Measurements from ENCODE around the gene TTLL4.
"Not testable (repeated sequence)": the region's sequence is repeated elsewhere in the genome, so short reads cannot be mapped to it uniquely, and the experiment has no call there.

Gene TTLL4

DNA sequence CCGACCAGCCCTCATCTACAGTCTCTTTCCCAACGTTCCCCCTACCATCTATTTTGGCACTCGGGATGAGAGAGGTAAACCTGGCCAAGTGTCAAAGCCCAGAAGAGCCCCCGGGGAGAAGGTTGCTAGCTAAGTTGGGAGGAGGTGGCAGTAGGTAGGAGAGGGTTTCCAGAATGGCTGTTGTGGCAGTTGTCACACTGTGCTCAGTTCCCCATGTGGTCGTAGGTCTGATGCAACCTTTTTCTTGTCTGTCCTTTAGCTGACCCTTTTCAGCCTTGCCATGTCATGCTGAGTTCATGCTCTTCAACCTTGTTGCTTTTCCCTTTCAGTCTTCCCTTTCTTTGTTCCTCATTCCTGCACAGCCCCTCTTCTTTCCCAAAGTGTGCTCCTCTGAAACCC lies 34.5 kb downstream of the TTLL4 start:
- DNase-seq (ENCODE audit: low spot score), result no peak

- DNase-seq (ENCODE audit: low spot score), result no peak
Observed at GRCh38 chr2:218745559-218746469, 35.2 kb downstream of the TTLL4 start.

DNA sequence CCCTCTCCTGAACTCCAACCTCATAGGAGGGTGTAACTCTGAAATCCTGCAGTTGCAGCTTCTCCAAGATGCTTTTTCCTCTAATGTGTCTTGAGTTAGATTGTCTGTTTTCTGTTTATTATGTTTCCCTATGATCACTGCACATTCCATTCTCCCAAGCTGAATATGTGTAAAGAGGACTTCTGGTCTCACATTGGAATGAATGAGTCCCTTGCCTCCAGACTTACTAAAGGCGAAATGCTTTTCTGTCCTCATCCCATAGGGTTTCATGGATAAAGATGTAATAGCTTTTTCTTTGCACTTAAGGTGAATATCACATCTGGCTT lies 35.8 kb downstream of the TTLL4 start:
- DNase-seq (ENCODE audit: low spot score), result no peak

DNA sequence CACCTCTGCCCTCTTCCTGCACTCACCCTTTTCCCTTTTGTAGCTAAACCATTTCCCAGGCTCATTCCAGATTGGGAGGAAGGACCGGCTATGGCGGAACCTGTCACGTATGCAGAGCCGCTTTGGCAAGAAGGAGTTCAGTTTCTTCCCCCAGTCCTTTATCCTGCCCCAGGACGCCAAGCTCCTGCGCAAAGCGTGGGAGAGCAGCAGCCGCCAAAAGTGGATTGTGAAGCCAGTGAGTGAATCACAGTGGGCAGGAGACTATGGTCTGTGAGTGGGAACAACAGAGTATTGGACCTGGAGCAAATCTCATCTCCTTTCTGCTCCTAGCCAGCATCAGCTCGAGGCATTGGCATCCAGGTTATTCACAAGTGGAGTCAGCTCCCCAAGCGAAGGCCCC lies 36.3 kb downstream of the TTLL4 start:
- no peak for DNase-seq (ENCODE audit: low spot score)

DNA sequence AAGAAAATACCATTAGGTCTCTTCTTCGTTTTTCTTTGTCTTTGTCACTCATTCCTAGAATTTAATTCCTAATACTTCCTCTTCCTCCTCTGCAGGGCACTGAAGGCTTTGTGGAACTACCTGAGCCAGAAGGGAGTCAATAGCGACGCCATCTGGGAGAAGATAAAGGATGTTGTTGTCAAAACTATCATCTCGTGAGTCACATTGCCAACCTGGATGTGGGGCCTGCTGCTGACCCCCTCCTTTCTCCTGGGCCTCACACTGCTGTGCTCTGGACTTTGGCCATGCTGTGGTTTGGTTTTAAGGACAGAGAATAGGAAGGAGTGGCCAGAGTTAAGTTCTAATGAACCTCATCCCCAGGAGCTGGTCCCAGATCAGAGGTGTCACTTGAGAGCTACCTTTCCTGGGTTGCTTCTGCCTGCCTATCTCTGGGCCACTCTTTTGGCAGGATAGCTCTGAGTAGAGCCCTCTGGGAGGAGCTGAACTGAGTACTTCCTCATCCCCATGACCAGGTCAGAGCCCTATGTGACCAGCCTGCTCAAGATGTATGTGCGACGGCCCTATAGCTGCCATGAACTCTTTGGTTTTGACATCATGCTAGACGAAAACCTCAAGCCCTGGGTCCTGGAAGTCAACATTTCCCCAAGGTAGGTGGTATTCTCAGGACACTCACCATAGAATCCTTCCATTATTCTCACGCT lies 38.3 kb downstream of the TTLL4 start:
- no peak for DNase-seq (ENCODE audit: low spot score)

DNA sequence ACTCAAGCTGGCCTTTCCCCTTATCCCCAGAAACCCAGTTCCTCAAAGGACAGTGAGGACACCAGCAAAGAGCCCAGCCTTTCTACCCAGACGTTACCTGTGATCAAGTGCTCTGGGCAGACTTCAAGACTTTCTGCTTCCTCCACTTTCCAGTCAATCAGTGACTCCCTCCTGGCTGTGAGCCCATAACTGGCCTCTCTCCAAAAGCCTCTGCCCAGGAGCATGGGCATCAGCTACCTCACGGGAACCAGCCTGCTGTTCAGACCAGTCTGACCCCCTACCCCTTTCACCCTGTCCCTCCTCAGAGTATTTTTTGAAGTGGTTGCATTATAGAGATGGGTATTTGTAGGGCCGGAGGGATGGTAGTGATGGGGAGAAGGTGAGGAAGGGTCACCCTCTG lies 43.6 kb downstream of the TTLL4 start:
- no peak for DNase-seq (ENCODE audit: low spot score)

DNA sequence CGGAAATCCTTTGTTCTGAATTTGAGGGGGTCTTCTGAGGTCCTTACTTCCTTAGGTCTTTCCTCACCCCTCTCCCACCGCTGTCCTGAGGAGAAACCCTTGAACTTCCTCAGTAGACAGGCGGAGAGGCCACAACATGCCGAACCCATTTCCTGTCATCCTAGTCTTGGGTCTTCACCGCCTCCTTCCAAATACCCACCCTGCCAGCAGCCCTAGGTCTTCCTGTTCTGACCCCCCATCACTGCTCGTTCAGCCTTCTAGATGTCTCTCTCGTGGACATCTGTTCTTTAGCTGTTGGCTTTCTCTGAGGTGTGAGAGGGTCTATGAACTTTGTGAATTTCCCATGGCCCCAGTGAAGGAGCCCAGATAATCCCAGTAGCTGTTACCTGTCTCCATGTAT lies 44.1 kb downstream of the TTLL4 start:
- DNase-seq (ENCODE audit: low spot score), result no peak

- DNase-seq (ENCODE audit: low spot score), result no peak
Observed at GRCh38 chr2:218755198-218755566, 44.5 kb downstream of the TTLL4 start.

GRCh38 chr2:218755567-218756404 lies 45.2 kb downstream of the TTLL4 start:
- no peak for DNase-seq (ENCODE audit: low spot score)

DNA sequence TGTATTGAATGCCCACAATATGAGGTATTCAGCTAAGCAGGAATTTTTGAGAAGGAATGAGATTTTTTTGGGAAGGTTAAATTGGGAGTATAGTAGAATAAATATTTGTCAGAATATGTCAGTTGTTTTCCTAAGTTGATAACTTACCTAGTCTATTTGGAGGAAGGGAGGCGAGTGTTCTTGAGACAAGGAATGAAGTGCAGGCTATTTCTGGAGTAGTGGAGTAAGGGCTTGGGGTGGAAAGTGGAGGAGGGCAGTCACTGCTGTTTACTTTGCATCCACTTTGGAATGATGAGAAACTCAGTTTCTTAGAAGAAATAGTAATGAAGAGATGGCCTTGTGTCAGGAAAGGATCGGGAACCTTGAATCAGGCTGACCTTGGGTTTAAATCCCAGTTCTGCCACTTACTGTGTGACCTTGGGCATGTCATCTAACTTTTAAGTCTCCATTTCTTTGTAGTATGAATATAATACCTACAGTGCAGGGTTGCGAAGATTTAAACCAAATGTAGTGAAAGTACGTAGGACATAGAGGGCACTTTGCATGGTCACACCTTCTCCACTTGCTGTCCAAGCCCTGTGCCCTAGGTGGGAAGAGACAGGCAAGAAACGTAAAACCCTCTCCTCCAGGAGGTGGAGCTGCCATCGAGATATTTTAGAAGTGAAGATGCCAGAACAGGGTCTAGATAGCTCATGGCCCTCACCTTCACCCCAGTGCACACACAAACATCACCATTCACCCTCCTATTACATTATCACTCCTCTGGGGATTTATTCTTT lies 46.2 kb downstream of the TTLL4 start:
- no peak for DNase-seq (ENCODE audit: low spot score)

DNA sequence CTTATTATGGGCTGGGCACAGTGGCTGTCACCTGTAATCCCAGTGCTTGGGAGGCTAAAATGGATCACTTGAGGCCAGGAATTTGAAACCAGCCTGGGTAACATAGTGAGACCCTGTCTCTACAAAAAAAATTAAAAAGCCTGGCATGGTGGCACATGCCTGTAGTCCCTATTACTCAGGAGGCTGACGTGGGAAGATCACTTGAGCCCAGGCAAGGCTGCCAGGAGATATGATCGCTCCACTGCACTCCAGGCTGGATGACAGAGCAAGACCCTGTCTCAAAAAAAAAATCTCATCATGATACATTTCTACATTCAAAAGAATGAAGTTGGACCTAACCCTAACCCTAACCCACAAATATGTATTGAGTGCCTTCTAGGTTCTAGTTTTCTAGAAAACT lies 51.2 kb downstream of the TTLL4 start:
- no peak for DNase-seq (ENCODE audit: low spot score)

- not testable (repeated sequence) for DNase-seq (ENCODE audit: low spot score)
Observed at GRCh38 chr2:218772759-218773158, 62.1 kb downstream of the TTLL4 start.

DNA sequence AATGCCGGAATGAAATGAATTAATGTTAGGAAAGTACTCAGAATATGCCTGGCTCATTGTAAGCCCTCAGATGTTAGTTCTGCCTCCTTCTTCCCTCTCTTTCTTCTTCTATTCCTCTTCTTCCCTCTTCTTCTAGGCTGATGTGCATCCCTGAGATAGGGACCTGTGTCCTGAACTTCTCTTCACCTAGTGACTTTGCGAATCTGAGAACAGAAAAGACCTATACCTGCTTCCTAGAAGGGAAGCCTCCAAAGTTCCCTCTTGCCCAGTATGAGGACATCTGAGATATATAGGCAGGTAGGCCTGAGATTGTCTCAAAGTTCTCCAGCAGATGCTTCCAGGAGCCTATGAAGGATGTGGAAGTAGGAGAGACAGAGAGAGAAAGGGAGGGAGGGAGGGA lies 63.2 kb downstream of the TTLL4 start:
- DNase-seq (ENCODE audit: low spot score), result no peak

- no peak for DNase-seq (ENCODE audit: low spot score)
Observed at GRCh38 chr2:218776488-218776887, 65.9 kb downstream of the TTLL4 start.

- DNase-seq (ENCODE audit: low spot score), result no peak
Observed at GRCh38 chr2:218777276-218777990, 66.8 kb downstream of the TTLL4 start.

- no peak for DNase-seq (ENCODE audit: low spot score)
Observed at GRCh38 chr2:218780046-218780445, 69.4 kb downstream of the TTLL4 start.

GRCh38 chr2:218780851-218781690 lies 70.4 kb downstream of the TTLL4 start:
- no peak for DNase-seq (ENCODE audit: low spot score)

DNA sequence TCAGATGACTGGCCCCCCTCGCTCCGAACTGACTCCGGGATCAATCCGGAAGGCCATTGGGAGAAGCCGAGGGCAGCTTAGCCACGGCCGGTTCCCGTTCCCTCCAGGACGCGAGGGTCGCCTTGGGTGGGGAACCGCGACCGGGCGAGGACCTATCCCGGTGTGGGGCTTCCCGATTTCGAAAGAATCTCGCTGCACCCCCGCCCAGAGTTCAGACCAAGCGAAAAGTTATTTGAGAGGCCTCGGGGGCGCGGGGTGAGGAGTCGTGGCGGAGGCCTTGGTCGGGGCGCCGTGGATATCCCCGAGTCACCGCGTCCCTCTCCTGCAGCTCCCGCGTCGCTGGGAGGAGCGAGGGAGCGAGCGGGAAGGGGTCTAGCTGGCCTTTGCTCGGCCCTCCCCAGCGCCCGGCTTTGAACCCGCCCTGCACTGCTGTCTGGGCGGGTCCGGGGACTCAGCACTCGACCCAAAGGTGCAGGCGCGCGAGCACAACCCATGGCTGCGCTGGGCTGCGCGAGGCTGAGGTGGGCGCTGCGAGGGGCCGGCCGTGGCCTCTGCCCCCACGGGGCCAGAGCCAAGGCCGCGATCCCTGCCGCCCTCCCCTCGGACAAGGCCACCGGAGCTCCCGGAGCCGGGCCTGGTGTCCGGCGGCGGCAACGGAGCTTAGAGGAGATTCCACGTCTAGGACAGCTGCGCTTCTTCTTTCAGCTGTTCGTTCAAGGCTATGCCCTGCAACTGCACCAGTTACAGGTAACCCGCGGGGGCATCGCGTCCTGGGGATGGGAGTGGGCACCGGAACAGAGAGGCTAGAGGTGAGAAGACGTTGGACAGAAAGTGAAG lies 71.3 kb downstream of the TTLL4 start, which contains the start of gene CYP27A1:
Gene CYP27A1 (plus strand): TSS at position 457 of the 837 bp plus-strand sequence. CDS start 36 bp downstream, at position 493.
- DNase-seq (ENCODE audit: low spot score), result no peak

DNA sequence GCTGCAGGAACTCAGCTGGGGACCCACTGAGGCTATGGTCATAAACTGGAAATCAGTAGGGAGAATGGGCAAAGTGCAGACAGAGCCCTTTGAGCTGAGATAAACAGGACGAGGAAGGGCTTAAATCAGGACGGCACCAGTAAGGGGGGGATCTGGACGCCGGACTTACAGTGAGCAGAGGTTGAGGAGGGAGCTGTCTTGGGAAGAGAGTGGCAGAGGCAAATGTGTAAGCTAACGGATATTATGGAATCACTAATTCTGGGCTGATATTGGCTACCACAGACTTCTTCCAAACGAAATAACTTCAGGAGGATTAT lies 71.9 kb downstream of the TTLL4 start:
- DNase-seq (ENCODE audit: low spot score), result no peak

Measured in kidney capillary endothelial cell (primary cell).